ENCODE results near the gene MPPED2.

MPPED2 gene

GRCh38 chr11:30527566-30527965 is 58.6 kb downstream of the MPPED2 start:
- DNase-seq (ENCODE audit: low read depth in 1 of 2, low spot score in 1 of 2) = no peak
- Histone ChIP-seq H3K27ac (replicated peaks) (no peak overlapping the region), H3K4me3 (replicated peaks; ENCODE audit: insufficient read depth, low read length) (no peak overlapping the region), H3K27me3 (ENCODE audit: insufficient read depth, poor library complexity, severe bottlenecking) (no peaks in the 10 kb centered on the region)
- TF ChIP-seq CTCF (IDR thresholded peaks at IDR 0.05; ENCODE audit: insufficient read depth, low read length) (no peak), REST (IDR thresholded peaks at IDR 0.05; ENCODE audit: insufficient replicate concordance, low read depth) (no peak)

GRCh38 chr11:30526558-30526957 is 59.6 kb downstream of the MPPED2 start:
- TF ChIP-seq SPI1 (IDR thresholded peaks at IDR 0.05; ENCODE audit: borderline replicate concordance, low read depth) (no peak), REST (IDR thresholded peaks at IDR 0.05; ENCODE audit: insufficient replicate concordance, low read depth) (no peak), CTCF (IDR thresholded peaks at IDR 0.05; ENCODE audit: insufficient read depth, low read length) (no peak), POLR2AphosphoS5 (IDR thresholded peaks at IDR 0.05; ENCODE audit: low read depth) (no peak)
- H3K27ac ChIP-seq (replicated peaks) = no peak overlapping the region
- H3K4me3 ChIP-seq (replicated peaks; ENCODE audit: insufficient read depth, low read length) = no peak overlapping the region
- DNase-seq (ENCODE audit: low read depth in 1 of 2, low spot score in 1 of 2) = no peak
- no peaks in the 10 kb centered on the region for H3K27me3 ChIP-seq (ENCODE audit: insufficient read depth, poor library complexity, severe bottlenecking)

- no peak for DNase-seq (ENCODE audit: low read depth in 1 of 2, low spot score in 1 of 2)
- no peak overlapping the region for H3K4me3 ChIP-seq (replicated peaks; ENCODE audit: insufficient read depth, low read length)
- no peaks in the 10 kb centered on the region for H3K27me3 ChIP-seq (ENCODE audit: insufficient read depth, poor library complexity, severe bottlenecking)
- TF ChIP-seq CTCF (IDR thresholded peaks at IDR 0.05; ENCODE audit: insufficient read depth, low read length) (no peak), REST (IDR thresholded peaks at IDR 0.05; ENCODE audit: insufficient replicate concordance, low read depth) (no peak)
- no peak overlapping the region for H3K27ac ChIP-seq (replicated peaks)
These were observed 63.5 kb downstream of the MPPED2 start for GRCh38 chr11:30522536-30523243.

All from HL-60 (cell line).